GM20431 (cell line): ENCODE measurements around the gene UGT1A1.
"Not testable (repeated sequence)": the region's sequence is repeated elsewhere in the genome, so short reads cannot be mapped to it uniquely, and the experiment has no call there.

Source experiments
- in situ Hi-C: fragments of 300-500 bp; cut with MseI, MboI; formaldehyde crosslinking; loops from one replicate; pipeline ENCODE4 v1.15.0; 2020; ENCODE audit warnings: low sequenced_read_pairs; ENCODE audit not compliant: unreplicated experiment

Gene UGT1A1

DNA sequence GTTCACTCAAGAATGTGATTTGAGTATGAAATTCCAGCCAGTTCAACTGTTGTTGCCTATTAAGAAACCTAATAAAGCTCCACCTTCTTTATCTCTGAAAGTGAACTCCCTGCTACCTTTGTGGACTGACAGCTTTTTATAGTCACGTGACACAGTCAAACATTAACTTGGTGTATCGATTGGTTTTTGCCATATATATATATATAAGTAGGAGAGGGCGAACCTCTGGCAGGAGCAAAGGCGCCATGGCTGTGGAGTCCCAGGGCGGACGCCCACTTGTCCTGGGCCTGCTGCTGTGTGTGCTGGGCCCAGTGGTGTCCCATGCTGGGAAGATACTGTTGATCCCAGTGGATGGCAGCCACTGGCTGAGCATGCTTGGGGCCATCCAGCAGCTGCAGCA, at the start of gene UGT1A1:
UGT1A1 (plus strand) TSS at position 228 of the 400 bp plus-strand sequence; CDS start at position 246, 18 bp downstream.
- in situ Hi-C loops: no loop called here

DNA sequence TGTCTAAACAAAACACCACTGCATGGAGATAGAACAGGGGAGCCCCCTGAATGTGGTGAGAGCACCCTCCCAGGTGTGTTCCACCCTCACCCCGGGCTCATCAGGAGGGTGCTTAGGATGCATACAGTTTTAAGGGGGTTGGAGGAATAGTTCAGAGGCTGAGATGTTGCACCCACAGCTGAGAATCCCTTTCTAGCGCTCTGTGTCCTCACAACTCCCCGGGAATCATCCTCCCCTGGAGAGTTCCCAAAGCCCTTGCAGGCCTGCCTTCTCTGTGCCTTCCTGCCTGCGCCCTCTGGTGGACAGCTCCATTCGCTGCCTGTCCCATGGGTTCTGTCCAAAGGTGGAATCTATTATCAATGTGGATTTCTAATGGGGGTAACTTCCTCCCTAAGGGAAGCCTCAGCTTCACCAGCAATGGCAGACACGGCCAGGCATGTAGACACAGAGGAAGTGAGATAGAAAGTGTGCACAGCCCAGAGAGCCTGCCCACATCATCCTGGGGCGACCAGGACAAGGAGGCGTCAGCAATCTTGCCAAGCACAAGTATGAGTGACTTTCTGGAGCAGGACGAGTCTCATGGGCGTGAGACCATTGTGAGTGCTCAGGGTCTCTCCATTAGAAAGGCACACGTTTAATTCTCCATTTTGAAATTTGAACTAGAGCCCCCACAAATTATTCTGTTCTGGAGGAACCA, 48.6 kb upstream of the UGT1A1 start:
- in situ Hi-C loops: loop anchor here (25.0 kb wide), 1 partner anchor 249 kb away; no protein-coding TSS in a partner anchor

DNA sequence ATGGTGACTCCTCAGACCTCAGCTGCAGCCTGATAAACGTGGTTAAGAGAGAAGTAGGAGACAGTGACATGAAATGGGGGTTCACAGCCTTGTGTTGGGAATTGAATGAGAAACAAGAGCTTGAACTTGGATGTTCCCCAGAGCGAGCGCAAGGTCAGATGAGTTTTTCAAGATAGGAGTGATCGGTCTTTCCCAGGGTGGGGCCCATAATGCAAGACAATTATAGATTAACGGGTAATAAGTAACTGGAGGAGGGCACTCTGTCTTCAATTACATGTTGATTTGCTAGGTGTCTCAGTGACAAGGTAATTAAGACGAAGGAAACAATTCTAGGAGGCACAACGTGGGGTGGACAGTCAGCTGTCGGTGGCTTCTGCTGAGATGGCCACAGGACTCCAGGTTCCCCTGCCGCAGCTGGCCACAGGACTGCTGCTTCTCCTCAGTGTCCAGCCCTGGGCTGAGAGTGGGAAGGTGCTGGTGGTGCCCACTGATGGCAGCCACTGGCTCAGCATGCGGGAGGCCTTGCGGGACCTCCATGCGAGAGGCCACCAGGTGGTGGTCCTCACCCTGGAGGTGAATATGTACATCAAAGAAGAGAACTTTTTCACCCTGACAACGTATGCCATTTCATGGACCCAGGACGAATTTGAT, 47.3 kb upstream of the UGT1A1 start, which contains the start of gene UGT1A5:
UGT1A5 (plus strand) TSS at position 297 of the 651 bp plus-strand sequence; CDS start at position 382, 85 bp downstream.
- in situ Hi-C loops: loop anchor here (25.0 kb wide), 1 partner anchor 250 kb away; no protein-coding TSS in a partner anchor

DNA sequence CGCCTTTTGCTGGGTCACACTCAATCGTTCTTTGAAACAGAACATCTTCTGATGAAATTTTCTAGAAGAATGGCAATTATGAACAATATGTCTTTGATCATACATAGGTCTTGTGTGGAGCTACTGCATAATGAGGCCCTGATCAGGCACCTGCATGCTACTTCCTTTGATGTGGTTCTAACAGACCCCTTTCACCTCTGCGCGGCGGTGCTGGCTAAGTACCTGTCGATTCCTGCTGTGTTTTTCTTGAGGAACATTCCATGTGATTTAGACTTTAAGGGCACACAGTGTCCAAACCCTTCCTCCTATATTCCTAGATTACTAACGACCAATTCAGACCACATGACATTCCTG, 46.8 kb upstream of the UGT1A1 start:
- in situ Hi-C loops: loop anchor here (25.0 kb wide), 1 partner anchor 251 kb away; no protein-coding TSS in a partner anchor

DNA sequence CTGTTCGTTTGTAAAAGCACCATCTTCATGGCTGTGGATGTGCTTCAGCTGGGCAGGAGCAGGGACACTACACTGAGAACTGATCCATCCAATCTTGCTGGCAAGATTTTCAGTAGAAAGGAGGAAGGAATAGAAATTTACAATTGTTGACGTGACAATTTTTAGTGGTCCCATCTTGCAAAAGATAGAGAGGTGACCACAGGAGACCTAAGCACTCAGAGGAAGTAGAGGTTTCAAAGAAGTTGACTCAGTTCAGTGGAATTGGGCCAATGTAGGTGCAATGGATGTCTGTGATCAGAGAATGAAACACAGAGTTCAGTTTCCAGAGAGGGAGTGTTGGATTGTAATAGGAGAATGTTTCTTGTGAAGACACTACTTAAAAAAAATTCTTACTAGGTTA, 45.9 kb upstream of the UGT1A1 start:
- in situ Hi-C loops: loop anchor here (25.0 kb wide), 1 partner anchor 252 kb away; no protein-coding TSS in a partner anchor

DNA sequence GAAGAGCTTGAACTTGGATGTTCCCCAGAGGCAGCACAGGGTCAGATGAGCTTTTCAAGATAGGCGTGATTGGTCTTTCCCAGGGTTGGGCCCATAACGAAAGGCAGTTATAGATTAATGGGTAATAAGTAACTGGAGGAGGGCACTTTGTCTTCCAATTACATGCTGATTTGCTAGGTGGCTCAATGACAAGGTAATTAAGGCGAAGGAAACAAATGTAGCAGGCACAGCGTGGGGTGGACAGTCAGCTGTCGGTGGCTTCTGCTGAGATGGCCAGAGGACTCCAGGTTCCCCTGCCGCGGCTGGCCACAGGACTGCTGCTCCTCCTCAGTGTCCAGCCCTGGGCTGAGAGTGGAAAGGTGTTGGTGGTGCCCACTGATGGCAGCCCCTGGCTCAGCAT, 41.5 kb upstream of the UGT1A1 start, which contains the start of gene UGT1A4:
UGT1A4 (plus strand) TSS at position 185 of the 400 bp plus-strand sequence; CDS start at position 270, 85 bp downstream.
- in situ Hi-C loops: loop anchor here (25.0 kb wide), 1 partner anchor 256 kb away; no protein-coding TSS in a partner anchor

DNA sequence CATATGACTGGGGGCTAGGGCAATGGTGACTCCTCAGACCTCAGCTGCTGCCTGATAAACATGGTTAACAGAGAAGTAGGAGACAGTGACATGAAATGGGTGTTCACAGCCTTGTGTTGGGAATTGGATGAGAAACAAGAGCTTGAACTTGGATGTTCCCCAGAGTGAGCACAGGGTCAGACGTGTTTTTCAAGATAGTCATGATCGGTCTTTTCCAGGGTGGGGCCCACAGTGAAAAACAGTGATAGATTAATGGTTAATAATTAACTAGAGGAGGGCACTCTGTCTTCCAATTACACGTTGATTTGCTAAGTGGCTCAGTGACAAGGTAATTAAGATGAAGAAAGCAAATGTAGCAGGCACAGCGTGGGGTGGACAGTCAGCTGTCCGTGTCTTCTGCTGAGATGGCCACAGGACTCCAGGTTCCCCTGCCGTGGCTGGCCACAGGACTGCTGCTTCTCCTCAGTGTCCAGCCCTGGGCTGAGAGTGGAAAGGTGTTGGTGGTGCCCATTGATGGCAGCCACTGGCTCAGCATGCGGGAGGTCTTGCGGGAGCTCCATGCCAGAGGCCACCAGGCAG, 31.3 kb upstream of the UGT1A1 start, which contains the start of gene UGT1A3:
UGT1A3 (plus strand) TSS at position 320 of the 579 bp plus-strand sequence; CDS start at position 405, 85 bp downstream.
- in situ Hi-C loops: no loop called here

DNA sequence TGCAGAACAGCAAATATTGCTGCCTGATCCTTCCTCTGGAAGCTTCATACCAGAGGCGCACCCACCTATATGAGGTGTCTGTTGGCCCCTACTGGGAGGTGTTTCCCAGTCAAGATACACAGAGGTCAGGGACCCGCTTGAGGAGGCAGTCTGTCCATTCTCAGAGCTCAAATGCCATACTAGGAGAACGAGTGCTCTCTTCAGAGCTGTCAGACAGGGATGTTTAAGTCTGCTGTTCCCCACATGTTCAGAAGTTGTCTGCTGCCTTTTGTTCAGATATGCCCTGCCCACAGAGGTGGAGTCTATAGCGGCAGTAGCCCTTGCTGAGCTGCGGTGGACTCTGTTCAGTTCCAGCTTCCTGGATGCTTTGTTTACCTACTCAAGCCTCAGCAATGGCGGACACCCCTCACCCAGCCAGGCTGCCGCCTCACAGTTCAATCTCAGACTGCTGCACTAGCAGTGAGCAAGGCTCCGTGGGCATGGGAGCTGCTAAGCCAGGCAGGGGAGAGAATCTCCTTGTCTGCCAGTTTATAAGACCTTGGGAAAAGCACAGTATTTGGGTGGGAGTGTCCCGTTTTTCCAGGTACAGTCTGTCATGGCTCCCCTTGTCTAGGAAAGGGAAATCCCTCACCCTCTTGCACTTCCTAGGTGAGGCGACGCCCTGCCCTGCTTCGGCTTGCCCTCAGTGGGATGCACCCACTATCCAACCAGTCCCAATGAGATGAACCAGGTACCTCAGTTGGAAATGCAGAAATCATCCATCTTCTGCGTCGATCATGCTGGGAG, 23.0 kb upstream of the UGT1A1 start:
- in situ Hi-C loops: not testable (repeated sequence)

DNA sequence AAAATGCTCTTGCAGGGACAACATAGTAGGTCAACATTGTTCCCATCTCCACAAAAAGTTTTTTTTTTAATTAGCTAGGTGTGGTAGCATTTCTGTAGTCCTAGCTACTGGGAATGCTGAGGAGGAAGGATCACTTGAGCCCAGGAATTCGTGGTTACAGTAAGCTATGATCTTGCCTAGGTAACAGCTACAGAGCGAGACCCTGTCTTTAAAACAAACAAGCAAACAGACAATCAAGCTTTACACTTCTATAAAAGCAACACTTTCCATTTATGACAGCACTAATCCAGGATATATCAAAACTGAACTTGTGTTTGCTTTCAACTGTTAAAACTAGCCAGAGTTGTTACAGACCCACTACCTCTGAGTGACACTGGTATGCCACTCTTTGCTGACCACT, 19.2 kb upstream of the UGT1A1 start:
- in situ Hi-C loops: no loop called here

DNA sequence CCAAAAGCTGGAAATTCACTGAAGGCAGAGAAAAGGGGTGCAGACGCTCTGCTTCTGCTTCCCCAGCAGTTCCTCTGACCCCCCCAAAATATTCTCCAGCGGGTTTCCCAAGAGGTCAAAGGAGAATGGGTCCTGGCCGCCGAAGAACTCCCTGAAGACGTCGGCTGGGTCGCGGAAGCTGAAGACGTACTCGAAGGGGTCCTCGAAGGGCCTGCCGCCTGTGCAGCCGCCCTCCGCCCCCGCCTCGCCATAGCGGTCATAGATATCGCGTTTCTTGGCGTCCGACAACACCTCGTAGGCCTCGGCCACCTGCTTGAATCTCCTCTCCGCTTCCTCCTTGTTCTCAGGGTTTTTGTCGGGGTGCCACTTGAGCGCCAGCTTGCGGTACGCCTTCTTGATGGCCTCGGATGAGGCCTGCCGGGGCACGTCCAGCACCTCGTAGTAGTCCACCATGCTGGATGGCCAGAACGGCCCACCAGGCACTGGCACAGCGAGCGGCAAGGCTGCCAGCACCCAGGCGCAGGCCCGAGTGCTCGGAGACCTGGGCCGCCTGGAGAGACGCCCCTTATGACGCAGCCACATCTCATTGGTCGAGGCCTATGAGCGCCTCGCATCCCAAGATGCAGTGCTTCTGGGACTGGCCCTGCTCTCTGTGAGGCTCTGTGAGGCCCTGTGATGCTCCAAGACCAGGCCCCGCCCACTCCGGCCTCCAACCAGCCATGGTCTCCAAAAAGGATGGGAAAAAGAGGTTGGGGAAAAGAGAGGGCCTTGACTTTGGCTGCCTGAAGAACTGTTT, 16.4 kb upstream of the UGT1A1 start:
- in situ Hi-C loops: no loop called here

DNA sequence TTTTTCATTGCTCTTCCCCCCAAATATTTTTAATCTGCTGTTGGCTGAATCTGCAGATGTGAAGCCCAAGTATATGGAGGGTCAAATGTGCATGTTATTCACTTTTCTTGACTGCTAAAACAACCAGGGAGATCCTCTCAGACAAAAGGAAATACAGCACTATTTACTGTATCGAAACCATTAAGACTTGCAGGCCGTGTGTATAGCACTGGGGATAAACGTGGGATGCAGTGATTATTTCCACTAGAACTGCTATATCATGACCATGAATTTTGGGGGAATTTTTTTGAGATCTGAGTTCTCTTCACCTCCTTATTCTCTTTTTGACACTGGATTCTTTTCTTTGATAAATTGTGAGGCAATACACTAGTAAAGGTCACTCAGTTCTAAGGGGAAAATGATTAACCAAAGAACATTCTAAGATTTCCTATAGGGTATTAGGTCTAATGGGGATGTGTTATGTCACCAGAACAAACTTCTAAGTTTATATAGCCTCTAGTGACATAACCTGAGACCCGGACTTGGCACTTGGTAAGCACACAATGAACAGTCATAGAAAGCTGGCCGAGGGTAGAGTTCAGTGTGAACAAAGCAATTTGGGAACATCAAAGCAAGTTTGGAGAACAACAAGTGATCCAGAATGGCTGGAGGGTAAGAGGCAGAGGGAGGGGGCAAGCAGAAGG, 14.9 kb upstream of the UGT1A1 start:
- in situ Hi-C loops: no loop called here

DNA sequence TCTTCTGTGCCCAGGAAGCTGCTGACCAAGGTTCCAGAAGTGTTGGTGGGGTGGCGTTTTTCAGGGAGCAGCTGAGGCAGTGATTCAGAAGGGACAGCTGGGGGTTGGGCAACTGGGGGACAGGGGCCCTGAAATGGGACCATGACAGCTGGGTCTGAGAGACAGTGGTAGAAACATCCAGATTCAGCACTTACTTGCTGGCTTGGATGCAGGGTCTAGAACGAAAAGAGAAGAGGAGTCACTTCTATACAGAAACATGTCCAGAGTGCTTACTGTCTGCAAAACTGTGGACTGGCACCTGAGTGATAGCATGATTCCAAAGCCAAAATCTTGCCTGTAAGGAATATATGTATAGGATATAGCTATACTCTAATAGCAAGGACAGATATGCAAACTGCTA, 14.2 kb upstream of the UGT1A1 start:
- in situ Hi-C loops: not testable (repeated sequence)

DNA sequence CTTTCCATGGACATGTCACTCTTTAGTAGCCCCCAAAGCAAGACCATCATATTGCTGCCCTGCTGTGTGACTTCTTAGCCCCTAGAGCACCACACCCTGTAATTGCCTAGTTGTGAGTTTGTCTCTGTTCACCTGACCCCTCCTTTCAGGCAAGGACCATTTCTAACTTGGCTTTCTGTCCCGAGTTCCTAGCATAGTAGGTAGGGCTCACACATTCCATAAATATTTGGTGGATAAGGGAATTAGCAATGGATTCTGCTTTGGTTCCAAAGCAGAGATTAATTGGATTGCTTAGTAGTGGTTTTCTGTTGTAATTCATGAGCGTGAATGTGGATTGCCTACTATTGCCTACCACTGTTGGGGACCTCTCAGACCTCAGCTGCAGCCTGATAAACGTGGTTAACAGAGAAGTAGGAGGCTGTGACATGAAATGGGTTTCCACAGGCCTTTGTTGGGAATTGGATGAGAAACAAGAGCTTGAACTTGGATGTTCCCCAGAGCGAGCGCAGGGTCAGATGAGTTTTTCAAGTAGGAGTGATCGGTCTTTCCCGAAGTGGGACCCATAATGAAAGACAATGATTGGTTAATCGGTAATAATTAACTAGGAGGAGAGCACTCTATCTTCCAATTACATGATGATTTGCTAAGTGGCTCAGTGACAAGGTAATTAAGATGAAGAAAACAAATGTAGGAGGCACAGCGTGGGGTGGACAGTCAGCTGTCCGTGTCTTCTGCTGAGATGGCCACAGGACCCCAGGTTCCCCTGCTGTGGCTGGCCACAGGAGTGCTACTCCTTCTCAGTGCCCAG, 13.4 kb upstream of the UGT1A1 start:
- in situ Hi-C loops: no loop called here

DNA sequence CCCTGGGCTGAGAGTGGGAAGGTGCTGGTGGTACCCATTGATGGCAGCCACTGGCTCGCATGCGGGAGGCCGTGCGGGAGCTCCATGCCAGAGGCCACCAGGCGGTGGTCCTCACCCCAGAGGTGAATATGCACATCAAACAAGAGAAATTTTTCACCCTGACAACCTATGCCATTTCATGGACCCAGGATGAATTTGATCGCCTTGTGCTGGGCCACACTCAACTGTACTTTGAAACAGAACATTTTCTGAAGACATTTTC, 12.9 kb upstream of the UGT1A1 start:
- in situ Hi-C loops: no loop called here

DNA sequence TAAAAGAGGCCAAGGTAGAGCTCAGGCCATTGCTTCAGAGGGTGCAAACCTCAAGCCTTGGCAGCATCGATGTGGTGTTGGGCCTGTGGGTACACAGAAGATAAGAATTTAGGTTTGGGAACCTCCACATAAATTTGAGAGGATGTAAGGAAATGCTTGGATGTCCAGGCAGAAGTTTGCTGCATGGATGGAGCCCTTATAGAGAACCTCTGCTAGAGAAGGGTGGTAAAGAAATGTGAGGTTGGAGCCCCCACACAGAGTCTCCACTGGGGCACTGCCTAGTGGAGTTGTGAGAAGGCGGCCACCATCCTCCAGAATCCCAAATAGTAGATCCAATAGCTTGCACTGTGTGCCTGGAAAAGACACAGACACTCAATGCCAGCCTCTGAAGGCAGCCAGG, 9.4 kb upstream of the UGT1A1 start:
- in situ Hi-C loops: not testable (repeated sequence)

DNA sequence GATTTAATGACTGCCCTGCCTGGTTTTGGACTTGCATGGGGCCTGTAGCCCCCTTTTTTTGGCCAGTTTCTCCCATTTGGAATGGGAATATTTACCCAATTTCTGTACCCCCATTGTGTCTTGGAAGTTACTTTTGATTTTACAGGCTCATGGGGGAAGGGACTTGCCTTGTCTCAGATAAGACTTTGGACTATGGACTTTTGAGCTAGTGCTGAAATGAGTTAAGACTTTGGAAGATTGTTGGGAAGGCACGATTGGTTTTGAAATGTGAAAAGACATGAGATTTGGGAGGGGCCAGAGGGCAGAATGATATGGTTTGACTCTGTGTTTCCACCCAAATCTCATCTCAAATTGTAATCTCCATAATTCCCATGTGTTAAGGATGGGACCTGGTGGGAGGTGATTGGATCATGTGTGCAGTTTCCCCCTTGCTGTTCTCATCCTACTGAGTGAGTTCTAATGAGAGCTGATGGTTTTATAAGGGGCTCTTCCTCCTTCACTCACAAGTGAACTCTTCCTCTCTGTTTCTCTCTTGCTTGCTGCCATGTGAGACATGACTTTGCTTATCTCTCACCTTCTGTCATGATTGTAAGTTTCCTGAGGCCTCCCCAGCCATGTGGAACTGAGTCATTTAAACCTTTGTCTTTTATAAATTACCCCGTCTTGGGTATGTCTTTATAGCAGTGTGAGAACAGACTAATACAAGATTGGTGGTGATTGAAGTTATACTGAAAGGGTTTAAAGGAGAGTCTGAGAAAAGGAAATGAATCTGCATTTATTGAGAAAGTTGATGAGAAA, 8.7 kb upstream of the UGT1A1 start:
- in situ Hi-C loops: not testable (repeated sequence)

DNA sequence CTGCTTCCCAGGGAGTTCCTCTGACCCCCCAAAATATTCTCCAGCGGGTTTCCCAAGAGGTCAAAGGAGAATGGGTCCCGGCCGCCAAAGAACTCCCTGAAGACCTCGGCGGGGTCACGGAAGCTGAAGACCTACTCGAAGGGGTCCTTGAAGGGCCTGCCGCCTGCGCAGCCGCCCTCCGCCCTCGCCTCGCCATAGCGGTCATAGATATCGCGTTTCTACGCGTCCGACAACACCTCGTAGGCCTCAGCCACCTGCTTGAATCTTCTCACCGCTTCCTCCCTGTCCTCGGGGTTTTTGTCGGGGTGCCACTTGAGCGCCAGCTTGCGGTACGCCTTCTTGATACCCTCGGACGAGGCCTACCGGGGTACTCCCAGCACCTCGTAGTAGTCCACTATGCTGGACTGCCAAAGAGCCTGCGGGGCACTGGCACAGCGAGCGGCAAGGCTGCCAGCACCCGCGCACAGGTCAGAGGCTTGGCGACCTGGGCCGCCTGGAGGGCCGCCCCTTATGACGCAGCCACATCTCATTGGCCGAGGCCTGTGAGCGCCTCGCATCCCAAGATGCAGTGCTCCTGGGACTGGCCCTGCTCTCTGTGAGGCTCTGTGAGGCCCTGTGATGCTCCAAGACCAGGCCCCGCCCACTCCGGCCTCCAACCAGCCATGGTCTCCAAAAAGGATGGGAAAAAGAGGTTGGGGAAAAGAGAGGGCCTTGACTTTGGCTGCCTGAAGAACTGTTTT, 5.0 kb upstream of the UGT1A1 start:
- in situ Hi-C loops: no loop called here
